Measurements from ENCODE around the gene RUNX2. TPM values are rescaled to one million over a fixed set of nuclear protein-coding genes. Genes with fewer than 3 reads are reported as not detected.

Gene RUNX2
- polyA plus RNA-seq, 1 of the 3 experiments (the other 2 are of a cell fraction) = 4.4 TPM

- no peaks in the 10 kb centered on the region for H3K79me2 ChIP-seq (ENCODE audit: insufficient read depth)
These were observed 132.0 kb downstream of the RUNX2 start for GRCh38 chr6:45460166-45460565.

GRCh38 chr6:45461486-45461885, 133.4 kb downstream of the RUNX2 start:
- DNase-seq = no peak
- CTCF ChIA-PET = no interaction called here
- H3K9me2 ChIP-seq = no peaks in the 10 kb centered on the region
- no peaks in the 10 kb centered on the region for H3F3A ChIP-seq (replicated peaks; ENCODE audit: insufficient read depth)
- H3K27me3 ChIP-seq (ENCODE audit: insufficient read depth) = no peaks in the 10 kb centered on the region
- peaks cover 0 to 12% of the 10 kb centered on the region in 2 experiments; a peak in 2 of 4 replicates for H3K4me1 ChIP-seq (ENCODE audit: control insufficient read depth in 1 of 2, insufficient read depth in 2 of 2, low read depth in 1 of 2, low read length in 1 of 2)
- H3K27ac ChIP-seq (ENCODE audit: low read depth in 2 of 2, low read length in 1 of 2) = no peak overlapping the region
- H3K79me2 ChIP-seq (ENCODE audit: insufficient read depth) = no peaks in the 10 kb centered on the region
- TF ChIP-seq JUND (IDR thresholded peaks at IDR 0.05) (no peak), RFX5 (IDR thresholded peaks at IDR 0.05; ENCODE audit: low read length) (no peak), TCF12 (IDR thresholded peaks at IDR 0.05) (no peak), PBX3 (IDR thresholded peaks at IDR 0.05) (no peak), NFIC (IDR thresholded peaks at IDR 0.05; ENCODE audit: borderline replicate concordance) (no peak), FOXM1 (IDR thresholded peaks at IDR 0.05; ENCODE audit: low read depth) (no peak), RAD21 (IDR thresholded peaks at IDR 0.05; ENCODE audit: low read length) (no peak), POLR2AphosphoS5 (IDR thresholded peaks at IDR 0.05; ENCODE audit: low read depth, low read length) (no peak), MEF2A (IDR thresholded peaks at IDR 0.05; ENCODE audit: borderline replicate concordance, low read depth) (no peak)
- no peak overlapping the region for H3K4me2 ChIP-seq
- H3K9ac ChIP-seq = no peak overlapping the region
- H3K36me3 ChIP-seq (replicated peaks in 1 of 2; ENCODE audit: control insufficient read depth in 1 of 2, insufficient read depth in 2 of 2, low read length in 1 of 2) = no peaks in the 10 kb centered on the region
- WGBS (ENCODE audit: low lambda C conversion rate) = 13% methylated on average over 3 of the region's 3 CpGs
- H2AFZ ChIP-seq (ENCODE audit: low read depth) = no peak overlapping the region
- no peak overlapping the region for H3K4me3 ChIP-seq (ENCODE audit: low read depth in 2 of 2, low read length in 1 of 2)
- POLR2A ChIA-PET = no interaction called here
- H3K9me3 ChIP-seq = no peaks in the 10 kb centered on the region
- no peaks in the 10 kb centered on the region for H4K20me1 ChIP-seq (ENCODE audit: insufficient read depth)

More at GRCh38 chr6:45460166-45460565, 132.0 kb downstream of the RUNX2 start:
- Histone ChIP-seq H3F3A (replicated peaks; ENCODE audit: insufficient read depth) (no peaks in the 10 kb centered on the region), H3K4me3 (ENCODE audit: low read depth in 2 of 2, low read length in 1 of 2) (no peak overlapping the region), H3K4me1 (ENCODE audit: control insufficient read depth in 1 of 2, insufficient read depth in 2 of 2, low read depth in 1 of 2, low read length in 1 of 2) (peaks cover 0 to 12% of the 10 kb centered on the region in 2 experiments; a peak in 2 of 4 replicates), H3K27me3 (ENCODE audit: insufficient read depth) (no peaks in the 10 kb centered on the region), H3K27ac (ENCODE audit: low read depth in 2 of 2, low read length in 1 of 2) (no peak overlapping the region), H3K9ac (no peak overlapping the region), H3K9me2 (no peaks in the 10 kb centered on the region), H2AFZ (ENCODE audit: low read depth) (no peak overlapping the region), H3K36me3 (replicated peaks in 1 of 2; ENCODE audit: control insufficient read depth in 1 of 2, insufficient read depth in 2 of 2, low read length in 1 of 2) (peaks cover 0 to 3% of the 10 kb centered on the region in 2 experiments), H3K4me2 (no peak overlapping the region), H4K20me1 (ENCODE audit: insufficient read depth) (no peaks in the 10 kb centered on the region), H3K9me3 (no peaks in the 10 kb centered on the region)
- ChIA-PET POLR2A (no interaction called here), CTCF (no interaction called here)
- DNase-seq = no peak
- WGBS (ENCODE audit: low lambda C conversion rate) = 78% methylated on average over 2 of the region's 2 CpGs
- TF ChIP-seq EP300 (IDR thresholded peaks at IDR 0.05; ENCODE audit: borderline replicate concordance in 1 of 2, low read depth in 1 of 2, low read length in 1 of 2) (no peak), RCOR1 (IDR thresholded peaks at IDR 0.05; ENCODE audit: low read length) (no peak), NRF1 (IDR thresholded peaks at IDR 0.05; ENCODE audit: low read depth, low read length) (no peak), RFX5 (IDR thresholded peaks at IDR 0.05; ENCODE audit: low read length) (no peak), RXRA (IDR thresholded peaks at IDR 0.05; ENCODE audit: borderline replicate concordance, low read depth) (no peak), TAF1 (IDR thresholded peaks at IDR 0.05; ENCODE audit: borderline replicate concordance, low read depth, low read length) (no peak), IRF3 (IDR thresholded peaks at IDR 0.05; ENCODE audit: low read depth, low read length) (no peak), SMC3 (IDR thresholded peaks at IDR 0.05; ENCODE audit: low read depth, low read length) (no peak), NFIC (IDR thresholded peaks at IDR 0.05; ENCODE audit: borderline replicate concordance) (no peak), CHD2 (IDR thresholded peaks at IDR 0.05; ENCODE audit: low read length, partially characterized antibody) (no peak), MAX (IDR thresholded peaks at IDR 0.05; ENCODE audit: low read depth) (no peak), EZH2phosphoT487 (IDR thresholded peaks at IDR 0.05; ENCODE audit: borderline replicate concordance, low read depth) (no peak), RAD21 (IDR thresholded peaks at IDR 0.05; ENCODE audit: low read length) (no peak), MXI1 (IDR thresholded peaks at IDR 0.05; ENCODE audit: low read depth, low read length) (no peak)
